Activated CD4-positive, alpha-beta T cell treated with anti-CD3 and anti-CD28 coated beads for 36 hours (primary cell): ENCODE data around the gene TOPORS. TPM values are rescaled to one million over a fixed set of nuclear protein-coding genes. Genes with fewer than 3 reads are reported as not detected.
A peak's percentile ranks its signal among the peaks of the same experiment; 100 is the strongest.
"Not testable (repeated sequence)": the region's sequence is repeated elsewhere in the genome, so short reads cannot be mapped to it uniquely, and the experiment has no call there.

Experiments
- ATAC-seq: fragments of 200-7000 bp; cut with Tn5 transposase; one replicate; pipeline ENCODE4 v1.10.0; 2021; ENCODE audit warnings: mild to moderate bottlenecking, moderate library complexity
- CTCF ChIA-PET: fragments of 350-600 bp; sonication (Branson Sonifier 250); formaldehyde crosslinking; loops from one replicate; lab custom pipeline; 2021; ENCODE audit warnings: antibody characterized with exemption; lab: Charles Lee
- POLR2A ChIA-PET: fragments of 350-600 bp; sonication (Branson Sonifier 250); formaldehyde crosslinking; loops from one replicate; lab custom pipeline; 2021; ENCODE audit warnings: antibody characterized with exemption, inconsistent platforms; lab: Charles Lee
- DNase-seq: peaks from one replicate; pipeline ENCODE4 v3.0.0-alpha.2; 2020
- H3K27ac Mint-ChIP-seq: one replicate; pipeline ENCODE4 v1.8.0; 2021; ENCODE audit warnings: mixed read lengths
- H3K27me3 Mint-ChIP-seq: one replicate; pipeline ENCODE4 v1.8.0; 2021; ENCODE audit warnings: mixed read lengths
- H3K36me3 Mint-ChIP-seq: one replicate; pipeline ENCODE4 v1.8.0; 2021; ENCODE audit warnings: low read depth, mixed read lengths
- H3K4me1 Mint-ChIP-seq: one replicate; pipeline ENCODE4 v1.8.0; 2021; ENCODE audit warnings: mixed read lengths
- H3K4me3 Mint-ChIP-seq: one replicate; pipeline ENCODE4 v1.8.0; 2021; ENCODE audit warnings: mild to moderate bottlenecking, moderate library complexity, mixed read lengths
- H3K9me3 Mint-ChIP-seq: one replicate; pipeline ENCODE4 v1.8.0; 2021; ENCODE audit warnings: low read depth, mixed read lengths
- intact Hi-C, 2 experiments: fragments of 100-400 bp; cut with DNase I in 1 of 2; cut with micrococcal nuclease in 1 of 2; formaldehyde crosslinking; loops; one replicate each; pipeline versions ENCODE4 v1.14.2 to v1.15.1; 2022 to 2024; cut with DNase I, micrococcal nuclease
- total RNA-seq, 2 experiments: library from RNA; stranded (reverse); gene quantifications; one replicate each; pipeline ENCODE4 v1.2.3, GENCODE V29; 2021

The TOPORS gene
- total RNA-seq, 2 experiments from 2014 or later, result 14.4 to 18.9 TPM

DNA sequence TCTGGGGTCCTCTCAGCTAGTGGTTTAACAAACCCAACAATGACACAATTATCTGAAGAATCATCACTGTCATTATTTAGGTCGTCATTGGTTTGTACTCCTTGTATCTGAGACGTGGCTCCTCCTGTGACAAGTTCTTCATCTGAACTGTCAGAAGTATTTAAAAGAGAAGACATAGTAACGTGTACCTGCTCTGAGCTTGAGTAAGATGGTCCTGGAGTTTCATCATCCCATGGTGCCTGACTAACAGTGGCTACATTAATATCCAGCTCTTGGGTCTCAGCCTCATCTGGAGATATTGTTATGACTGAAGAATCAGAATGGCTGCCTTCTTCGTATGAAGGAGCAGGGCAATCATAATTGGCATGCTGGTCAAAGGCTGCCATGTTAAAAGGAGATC is 9.3 kb downstream of the TOPORS start:
- Mint-ChIP-seq H3K4me1 (peaks cover 12% of the 10 kb centered on the region), H3K27me3 (no peaks in the 10 kb centered on the region), H3K9me3 (no peaks in the 10 kb centered on the region), H3K4me3 (no peak overlapping the region), H3K27ac (no peak overlapping the region), H3K36me3 (peaks cover 37% of the 10 kb centered on the region)
- ATAC-seq (peak; percentile 26), DNase-seq (no peak)
- intact Hi-C loops, result no loop called here
- CTCF ChIA-PET, result interaction anchor here (0.7 to 3.1 kb wide), 3 partner anchors 12 to 163 kb away, joined by 3 to 12 read pairs (median 6); no protein-coding TSS in a partner anchor
- POLR2A ChIA-PET, result interaction anchor here (0.8 kb wide), 1 partner anchor 159 kb away, joined by 3 read pairs; no protein-coding TSS in a partner anchor

DNA sequence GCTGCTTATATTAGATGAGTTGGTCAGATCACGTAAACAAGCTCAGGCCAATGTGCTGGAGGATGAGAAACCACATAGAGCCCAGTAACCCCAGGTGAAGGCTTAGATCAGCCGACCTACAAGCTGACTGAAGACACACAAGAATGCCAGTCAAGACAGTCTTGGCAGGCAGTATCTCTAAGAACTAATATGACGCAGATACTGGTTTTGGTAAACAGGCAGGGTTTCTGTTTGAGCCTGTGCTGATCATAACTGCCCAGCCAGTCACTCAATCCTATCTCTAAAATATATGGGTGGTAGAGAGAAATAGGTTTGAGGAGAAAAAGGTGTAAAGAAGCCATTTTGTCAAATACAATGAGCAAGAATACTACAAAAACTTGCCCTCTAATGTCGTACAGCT is 18.6 kb downstream of the TOPORS start:
- ChIA-PET CTCF (interaction anchor here (0.6 to 1.4 kb wide), 5 partner anchors 8 to 434 kb away, joined by 3 to 6 read pairs (median 4); partner anchors contain the start of gene RIGI), POLR2A (no interaction called here)
- Mint-ChIP-seq H3K4me1 (no peaks in the 10 kb centered on the region), H3K4me3 (no peak overlapping the region), H3K27ac (no peak overlapping the region), H3K27me3 (no peaks in the 10 kb centered on the region), H3K36me3 (peaks cover 5% of the 10 kb centered on the region), H3K9me3 (no peaks in the 10 kb centered on the region)
- intact Hi-C loops, result no loop called here
- ATAC-seq, result no peak
- DNase-seq, result no peak

DNA sequence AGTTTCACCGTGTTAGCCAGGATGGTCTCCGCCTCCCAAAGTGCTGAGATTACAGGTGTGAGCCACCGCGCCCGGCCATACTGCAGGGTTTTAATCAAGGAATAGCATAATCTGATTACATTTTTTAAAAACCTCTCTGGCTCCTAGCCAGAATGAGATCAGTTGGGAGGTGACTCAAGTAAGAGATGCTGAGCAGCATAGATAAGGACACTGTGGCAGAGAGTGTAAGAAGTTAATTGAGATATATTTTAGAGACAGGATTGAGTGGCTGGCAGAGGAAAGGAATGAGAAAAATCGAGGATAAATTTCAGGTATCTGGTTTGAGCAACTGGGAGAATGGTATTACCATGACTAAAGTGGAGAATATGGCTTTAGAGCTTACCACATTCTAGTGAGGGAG is 19.1 kb downstream of the TOPORS start:
- Mint-ChIP-seq H3K4me1 (no peaks in the 10 kb centered on the region), H3K36me3 (peaks cover 5% of the 10 kb centered on the region), H3K4me3 (no peak overlapping the region), H3K27ac (no peak overlapping the region), H3K27me3 (no peaks in the 10 kb centered on the region), H3K9me3 (no peaks in the 10 kb centered on the region)
- intact Hi-C loops, result no loop called here
- DNase-seq, result no peak
- no peak for ATAC-seq
- ChIA-PET CTCF (interaction anchor here (1.1 to 1.4 kb wide), 3 partner anchors 11 to 154 kb away, joined by 4 to 6 read pairs (median 5); no protein-coding TSS in a partner anchor), POLR2A (no interaction called here)

DNA sequence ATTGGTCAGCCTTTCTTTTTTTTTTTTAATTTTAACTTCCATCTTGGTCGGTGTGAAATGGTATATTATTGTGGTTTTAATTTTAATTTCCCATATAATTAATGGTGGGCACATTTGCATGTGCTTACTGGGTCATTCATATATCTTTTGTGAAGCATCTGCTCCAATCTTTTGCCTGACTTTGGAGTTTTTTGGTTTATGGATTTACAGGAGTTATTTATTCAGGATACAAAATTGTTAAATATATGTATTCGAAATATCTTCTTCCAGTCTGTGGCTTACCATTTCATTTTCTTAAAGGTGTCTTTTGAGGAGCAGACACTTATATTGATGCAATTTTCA is 25.7 kb downstream of the TOPORS start:
- intact Hi-C loops, result loop anchor here (1.0 to 10.0 kb wide), 7 partner anchors 24 to 638 kb away; partner anchors contain the start of genes ACO1 (in 2 of the 2), B4GALT1 (in 1 of the 2) and NDUFB6 (in 1 of the 2)
- no peak for ATAC-seq
- CTCF ChIA-PET, result interaction anchor here (0.6 to 4.1 kb wide), 13 partner anchors 8 to 147 kb away, joined by 3 to 41 read pairs (median 5); partner anchors contain the start of genes ACO1, NDUFB6, SMIM27 and TOPORS

DNA sequence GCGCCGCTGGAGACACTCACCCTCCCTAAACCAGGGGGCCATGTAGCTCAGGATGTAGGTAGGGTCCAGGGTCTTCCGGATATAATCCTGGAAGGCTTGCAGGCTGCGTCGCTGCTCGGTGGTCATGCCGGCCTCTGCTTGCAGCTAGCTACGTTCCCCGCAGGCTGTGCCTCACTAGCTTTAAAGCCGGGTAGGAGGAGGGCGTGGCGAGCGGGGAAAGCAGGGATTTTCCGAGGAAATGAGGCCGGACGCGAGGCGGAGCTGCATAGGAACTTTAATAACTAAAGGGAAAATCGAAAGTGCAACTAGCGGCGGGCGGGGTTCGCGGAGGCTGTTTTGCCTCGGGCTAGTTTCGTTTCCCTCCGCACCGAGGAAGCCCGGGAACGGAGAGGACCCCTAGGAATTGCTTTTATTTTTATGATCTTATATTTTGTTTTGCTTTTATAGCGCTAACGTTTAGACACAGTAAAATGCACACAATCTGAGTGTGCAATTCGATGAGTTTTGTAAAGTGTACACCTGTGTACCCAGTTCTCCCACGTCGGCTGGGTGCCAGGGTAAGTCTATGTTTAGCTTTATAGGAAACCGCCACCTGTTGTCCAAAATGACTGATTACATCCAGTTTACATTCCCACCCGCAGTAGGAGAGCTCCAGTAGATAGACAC is 26.2 kb downstream of the TOPORS start, which contains the start of gene RIGI:
Gene RIGI, minus strand, starts transcription at position 156 of the 666 bp plus-strand sequence. Its CDS starts 30 bp downstream, at position 126.
- peak within 1 kb of the TSS; percentile 80 for H3K4me3 Mint-ChIP-seq
- ChIA-PET POLR2A (interaction anchor here (0.6 to 1.5 kb wide), 6 partner anchors 19 to 499 kb away, joined by 3 to 9 read pairs (median 4); partner anchors contain the start of gene DNAJA1), CTCF (interaction anchor here (0.6 to 4.1 kb wide), 16 partner anchors 8 to 506 kb away, joined by 3 to 41 read pairs (median 4); partner anchors contain the start of genes ACO1, NDUFB6, SMIM27 and TOPORS)
- ATAC-seq (peak; percentile 78), DNase-seq (peak; percentile 86)
- peaks cover 24% of the 10 kb centered on the region for H3K36me3 Mint-ChIP-seq
- intact Hi-C loops, result loop anchor here (1.0 to 10.0 kb wide), 7 partner anchors 24 to 639 kb away; partner anchors contain the start of genes ACO1 (in 2 of the 2), B4GALT1 (in 1 of the 2) and NDUFB6 (in 1 of the 2)
- H3K4me1 Mint-ChIP-seq, result peaks cover 41% of the 10 kb centered on the region
- H3K27me3 Mint-ChIP-seq, result no peaks in the 10 kb centered on the region
- H3K27ac Mint-ChIP-seq, result peak within 1 kb of the TSS; percentile 90
- peaks cover 8% of the 10 kb centered on the region for H3K9me3 Mint-ChIP-seq

More for the DNA sequence above, 25.7 kb downstream of the TOPORS start:
- H3K36me3 Mint-ChIP-seq, result peaks cover 19% of the 10 kb centered on the region
- POLR2A ChIA-PET, result interaction anchor here (0.6 to 1.5 kb wide), 5 partner anchors 18 to 498 kb away, joined by 3 to 9 read pairs (median 4); partner anchors contain the start of gene DNAJA1
- peak overlapping the region; percentile 90 for H3K27ac Mint-ChIP-seq
- H3K9me3 Mint-ChIP-seq, result peaks cover 8% of the 10 kb centered on the region
- H3K4me3 Mint-ChIP-seq, result peak overlapping the region; percentile 80
- H3K27me3 Mint-ChIP-seq, result no peaks in the 10 kb centered on the region
- DNase-seq, result no peak
- peaks cover 38% of the 10 kb centered on the region for H3K4me1 Mint-ChIP-seq

DNA sequence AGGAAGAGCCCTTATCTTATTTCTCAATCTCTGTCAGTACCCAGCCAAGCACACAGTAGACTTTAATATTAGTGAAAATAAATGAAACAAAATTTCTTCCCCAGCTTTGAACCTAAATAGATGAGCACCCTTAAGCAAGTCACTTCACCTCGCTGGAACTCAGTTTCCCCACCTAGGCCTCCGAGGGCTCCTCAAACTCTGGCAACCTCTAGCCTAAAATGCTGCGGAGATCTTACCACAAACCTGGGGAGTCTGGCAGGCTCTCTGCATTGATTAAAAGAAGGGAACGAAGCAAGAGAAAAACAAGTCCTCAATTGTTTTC is 26.7 kb downstream of the TOPORS start:
- peaks cover 41% of the 10 kb centered on the region for H3K4me1 Mint-ChIP-seq
- DNase-seq (no peak), ATAC-seq (no peak)
- H3K9me3 Mint-ChIP-seq, result peaks cover 8% of the 10 kb centered on the region
- ChIA-PET POLR2A (interaction anchor here (0.9 to 1.5 kb wide), 4 partner anchors 19 to 499 kb away, joined by 3 to 9 read pairs (median 4); partner anchors contain the start of gene DNAJA1), CTCF (interaction anchor here (0.7 to 4.1 kb wide), 12 partner anchors 9 to 507 kb away, joined by 3 to 41 read pairs (median 6); partner anchors contain the start of genes ACO1, NDUFB6, SMIM27 and TOPORS)
- H3K4me3 Mint-ChIP-seq, result peak overlapping the region; percentile 80
- peak overlapping the region; percentile 90 for H3K27ac Mint-ChIP-seq
- peaks cover 24% of the 10 kb centered on the region for H3K36me3 Mint-ChIP-seq
- H3K27me3 Mint-ChIP-seq, result no peaks in the 10 kb centered on the region
- intact Hi-C loops, result loop anchor here (1.0 to 10.0 kb wide), 7 partner anchors 25 to 639 kb away; partner anchors contain the start of genes ACO1 (in 2 of the 2), B4GALT1 (in 1 of the 2) and NDUFB6 (in 1 of the 2)

DNA sequence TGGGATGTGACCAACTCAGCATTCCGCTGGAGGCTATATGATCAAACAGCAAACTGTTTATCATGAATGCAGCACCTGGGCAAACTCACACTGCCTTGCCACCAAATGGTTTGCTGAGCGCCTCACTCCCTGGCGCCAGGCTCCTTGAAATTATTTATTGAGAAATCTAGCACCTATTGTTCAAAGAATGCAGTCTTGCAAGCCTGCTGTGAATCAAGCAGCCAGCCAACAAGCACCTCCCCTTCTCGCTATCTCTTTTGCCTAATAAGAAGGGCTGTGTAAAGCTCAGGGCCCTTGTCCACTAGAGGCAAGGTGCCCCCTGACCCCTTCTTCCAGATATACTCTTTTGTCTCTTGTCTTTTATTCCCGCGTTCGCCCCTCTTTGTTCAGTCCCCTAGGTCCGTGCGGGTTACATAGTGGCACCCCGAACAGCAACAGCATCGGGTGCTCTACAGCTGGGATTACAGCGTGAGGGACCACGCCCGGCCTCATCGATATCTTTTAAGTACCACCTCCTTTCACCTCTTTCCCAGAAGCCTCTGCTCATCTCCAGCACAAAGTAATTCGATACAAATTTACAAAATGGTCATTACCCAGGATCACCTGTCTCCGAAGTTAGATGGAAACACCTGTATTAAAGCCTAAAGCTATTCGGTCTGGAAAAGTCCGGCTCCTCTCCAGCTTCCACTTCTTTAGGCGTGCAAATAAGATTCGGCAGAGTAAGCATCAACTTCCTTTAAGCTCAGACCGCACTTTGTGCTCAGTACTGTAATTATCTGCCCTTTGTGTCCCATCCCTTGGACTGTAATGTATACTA is 27.3 kb downstream of the TOPORS start:
- ATAC-seq (peak; percentile 50), DNase-seq (peak; percentile 48)
- CTCF ChIA-PET, result interaction anchor here (0.6 to 4.1 kb wide), 13 partner anchors 8 to 492 kb away, joined by 3 to 41 read pairs (median 5); partner anchors contain the start of genes ACO1, NDUFB6, SMIM27 and TOPORS
- Mint-ChIP-seq H3K27ac (peak overlapping the region; percentile 90), H3K9me3 (peaks cover 8% of the 10 kb centered on the region), H3K36me3 (peaks cover 26% of the 10 kb centered on the region), H3K4me1 (peaks cover 41% of the 10 kb centered on the region), H3K4me3 (peak overlapping the region; percentile 80), H3K27me3 (no peaks in the 10 kb centered on the region)
- POLR2A ChIA-PET, result interaction anchor here (0.8 to 1.5 kb wide), 4 partner anchors 20 to 25 kb away, joined by 3 to 9 read pairs (median 4); no protein-coding TSS in a partner anchor
- intact Hi-C loops, result loop anchor here in 1 of 2 experiments (10.0 kb wide), 1 partner anchor 640 kb away; the partner anchor contains the start of gene B4GALT1

DNA sequence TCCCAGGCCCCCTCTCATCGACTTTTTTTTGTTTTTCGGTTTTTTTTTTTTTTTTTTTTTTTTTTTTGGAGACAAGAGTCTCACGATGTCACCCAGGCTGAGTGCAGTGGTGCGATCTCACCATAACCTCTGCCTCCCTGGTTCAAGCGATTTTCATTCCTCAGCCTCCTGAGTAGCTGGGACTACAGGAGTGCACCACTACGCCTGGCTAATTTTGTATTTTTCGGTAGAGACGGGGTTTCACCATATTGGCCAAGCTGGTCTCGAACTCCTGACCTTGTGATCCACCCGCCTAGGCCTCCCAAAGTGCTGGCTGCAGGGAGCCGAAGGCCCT is 27.9 kb downstream of the TOPORS start:
- not testable (repeated sequence) for DNase-seq, H3K9me3 Mint-ChIP-seq, H3K27ac Mint-ChIP-seq, ATAC-seq, H3K27me3 Mint-ChIP-seq
- intact Hi-C loops, result loop anchor here in 1 of 2 experiments (10.0 kb wide), 1 partner anchor 640 kb away; the partner anchor contains the start of gene B4GALT1
- Mint-ChIP-seq H3K4me1 (peaks cover 41% of the 10 kb centered on the region), H3K4me3 (peak overlapping the region; percentile 80), H3K36me3 (peaks cover 26% of the 10 kb centered on the region)
- ChIA-PET POLR2A (interaction anchor here (0.8 kb wide), 1 partner anchor 26 kb away, joined by 3 read pairs; no protein-coding TSS in a partner anchor), CTCF (interaction anchor here (0.6 to 4.1 kb wide), 8 partner anchors 22 to 493 kb away, joined by 3 to 41 read pairs (median 4); partner anchors contain the start of genes NDUFB6, SMIM27 and TOPORS)

DNA sequence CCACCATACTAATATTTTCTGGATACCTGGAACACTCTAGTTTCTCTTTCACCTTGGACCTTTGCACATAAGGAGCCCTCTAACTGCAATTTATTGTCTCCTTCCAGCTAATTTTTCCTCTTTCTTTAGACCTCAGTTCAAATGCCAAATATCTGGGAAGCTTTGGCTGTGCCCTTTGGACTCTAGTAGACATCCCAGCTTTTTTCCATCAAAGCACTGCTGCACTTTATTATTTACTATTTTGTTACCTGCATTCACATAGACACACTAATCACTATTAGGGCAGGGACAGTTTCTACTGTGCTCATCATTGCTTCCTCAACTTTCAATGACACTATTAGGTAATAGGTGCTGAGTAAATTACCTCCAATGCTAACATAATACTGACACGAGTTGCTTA is 28.5 kb downstream of the TOPORS start:
- H3K27ac Mint-ChIP-seq, result no peak overlapping the region
- intact Hi-C loops, result loop anchor here in 1 of 2 experiments (10.0 kb wide), 1 partner anchor 641 kb away; the partner anchor contains the start of gene B4GALT1

DNA sequence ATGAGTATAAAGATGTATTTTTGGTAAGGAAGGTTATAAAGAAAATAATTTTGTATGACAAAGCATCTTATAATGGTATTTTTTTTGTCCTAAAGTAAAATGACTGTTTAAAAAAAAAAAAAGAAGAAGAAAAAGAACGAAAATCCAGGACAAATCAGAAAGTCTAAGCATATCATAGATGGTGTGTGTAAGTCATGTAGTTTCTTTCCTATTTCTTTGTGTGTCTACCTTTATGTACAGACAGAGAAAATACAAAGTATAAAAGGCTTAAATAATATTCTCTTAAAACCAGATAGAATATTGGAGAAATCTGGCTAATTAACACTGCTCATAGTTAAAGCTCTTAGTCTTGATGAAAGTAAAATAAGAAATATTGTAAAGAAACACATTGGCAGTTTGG is 34.1 kb downstream of the TOPORS start:
- DNase-seq (no peak), ATAC-seq (no peak)
- no peak overlapping the region for H3K27ac Mint-ChIP-seq
- no peak overlapping the region for H3K4me3 Mint-ChIP-seq
- POLR2A ChIA-PET, result no interaction called here
- H3K36me3 Mint-ChIP-seq, result peaks cover 56% of the 10 kb centered on the region
- H3K9me3 Mint-ChIP-seq, result peaks cover 10% of the 10 kb centered on the region
- no peaks in the 10 kb centered on the region for H3K27me3 Mint-ChIP-seq
- CTCF ChIA-PET, result no interaction called here
- peaks cover 29% of the 10 kb centered on the region for H3K4me1 Mint-ChIP-seq
- intact Hi-C loops, result no loop called here

More for the DNA sequence above, 28.5 kb downstream of the TOPORS start:
- CTCF ChIA-PET, result interaction anchor here (0.6 to 4.1 kb wide), 3 partner anchors 27 to 145 kb away, joined by 4 to 41 read pairs (median 25); partner anchors contain the start of genes SMIM27 and TOPORS
- Mint-ChIP-seq H3K27me3 (no peaks in the 10 kb centered on the region), H3K9me3 (peaks cover 8% of the 10 kb centered on the region), H3K36me3 (peaks cover 26% of the 10 kb centered on the region), H3K4me3 (peak overlapping the region; percentile 80), H3K4me1 (peaks cover 41% of the 10 kb centered on the region)
- POLR2A ChIA-PET, result no interaction called here
- ATAC-seq, result no peak
- no peak for DNase-seq
